Upper lobe of left lung (tissue), 6 donors: ENCODE data around the gene ATN1. TPM values are rescaled to one million over a fixed set of nuclear protein-coding genes. Genes with fewer than 3 reads are reported as not detected.

Experiments
- ATAC-seq, 2 donors: fragments of 200-7000 bp; cut with Tn5 transposase; one replicate each; pipeline ENCODE4 v1.9.1; 2022; ENCODE audit warnings: mild to moderate bottlenecking in 2 of 2, moderate library complexity in 2 of 2; ENCODE audit not compliant: low FRiP score in 2 of 2
- DNase-seq, 2 donors: peaks; one replicate each; pipeline ENCODE4 v3.0.0-alpha.2; 2019 to 2020
- H3K27ac ChIP-seq, 4 donors: fragments of 200-600 bp; sonication (generic); one replicate each; pipeline ENCODE4 v1.5.1; 2016 to 2019
- H3K27me3 ChIP-seq, 4 donors: fragments of 200-600 bp; sonication (generic); one replicate each; pipeline ENCODE4 v1.5.1; 2017 to 2019
- H3K36me3 ChIP-seq, 4 donors: fragments of 200-600 bp; sonication (generic); one replicate each; pipeline ENCODE4 v1.5.1; 2016 to 2019
- H3K4me1 ChIP-seq, 4 donors: fragments of 200-600 bp; sonication (generic); one replicate each; pipeline ENCODE4 v1.5.1; 2018 to 2019
- H3K4me3 ChIP-seq, 4 donors: fragments of 200-600 bp; sonication (generic); one replicate each; pipeline ENCODE4 v1.5.1; 2017 to 2019; ENCODE audit warnings: mild to moderate bottlenecking in 2 of 4, moderate library complexity in 1 of 4
- H3K9me3 ChIP-seq, 4 donors: fragments of 200-600 bp; sonication (generic); one replicate each; pipeline ENCODE4 v1.5.1; 2018 to 2019
- CTCF ChIP-seq, 6 experiments: fragments of 450-650 bp in 4 of 6; fragments of 200-600 bp in 2 of 6; sonication (generic) in 2 of 6; IDR thresholded peaks; one replicate each; pipeline ENCODE4 v1.5.1; 2016 to 2019; ENCODE audit warnings: antibody characterized with exemption in 6 of 6
- EP300 ChIP-seq, 4 donors: sonication (generic); formaldehyde crosslinking; IDR thresholded peaks; one replicate each; pipeline ENCODE4 v1.5.1; 2017; ENCODE audit warnings: antibody characterized with exemption in 4 of 4, control low read depth in 2 of 4
- POLR2A ChIP-seq, 4 donors: fragments of 450-650 bp; IDR thresholded peaks; one replicate each; pipeline ENCODE4 v1.5.1; 2016 to 2017; ENCODE audit warnings: antibody characterized with exemption in 4 of 4, mild to moderate bottlenecking in 2 of 4
- POLR2AphosphoS5 ChIP-seq, 2 donors: sonication (generic); formaldehyde crosslinking; IDR thresholded peaks; one replicate each; pipeline ENCODE4 v1.5.1; 2017; ENCODE audit warnings: antibody characterized with exemption in 2 of 2
- WGBS, 2 donors: methylation state at CpG; one replicate each; pipeline ENCODE4 v1.1.5; 2017 to 2018; 5-methylcytosine and 5-hydroxymethylcytosine counted together
- small RNA-seq, 4 donors: library from RNA; depleted of rRNA; stranded (forward); fragments of <200 nt; gene quantifications; one replicate each; pipeline ENCODE3, GENCODE V24; 2016
- total RNA-seq, 6 donors: library from RNA; depleted of rRNA in 4 of 6; stranded (reverse); fragments of >200 nt in 4 of 6; gene quantifications; one replicate each; pipeline versions ENCODE4 v1.1.0 to v1.2.1, GENCODE V29; 2016 to 2021
- donor health status: DM: no; HTN: no; CAD: no; lungs with moderate emphysema.
- donor health status: DM: no; HTN: yes; CAD: no; lungs with severe emphysema.

The ATN1 gene
- total RNA-seq, 6 donors from 2014 or later = 74.7 to 321 (median 133) TPM

- WGBS, 2 donors = 93 to 100% methylated on average over 4 of the region's 4 CpGs
- ATAC-seq = no peak
These were observed 52.3 kb downstream of the ATN1 start for GRCh38 chr12:6980075-6980474.

GRCh38 chr12:6980740-6981139 is 53.0 kb downstream of the ATN1 start:
- Histone ChIP-seq H3K9me3 (no peaks in the 10 kb centered on the region), H3K27ac (peak overlapping the region; percentile 50 to 69 (median 64)), H3K4me3 (no peak overlapping the region), H3K36me3 (peaks cover 53 to 82% (median 59%) of the 10 kb centered on the region in 4 donors), H3K4me1 (peaks cover 0 to 41% (median 28%) of the 10 kb centered on the region in 4 donors), H3K27me3 (no peaks in the 10 kb centered on the region)
- peak in 1 of 2 donors; percentile 50 for ATAC-seq
- DNase-seq = peak in 1 of 2 donors; percentile 74
- TF ChIP-seq POLR2AphosphoS5 (IDR thresholded peaks at IDR 0.05) (peak in 1 of 2 donors; percentile 8), POLR2A (IDR thresholded peaks at IDR 0.05) (no peak)

More at GRCh38 chr12:6980075-6980474, 52.3 kb downstream of the ATN1 start:
- Histone ChIP-seq H3K9me3 (no peaks in the 10 kb centered on the region), H3K4me3 (no peak overlapping the region), H3K27ac (peak overlapping the region; percentile 50 to 69 (median 64)), H3K4me1 (peaks cover 0 to 41% (median 28%) of the 10 kb centered on the region in 4 donors), H3K36me3 (peaks cover 60 to 89% (median 65%) of the 10 kb centered on the region in 4 donors), H3K27me3 (no peaks in the 10 kb centered on the region)
- DNase-seq = no peak
- TF ChIP-seq POLR2A (IDR thresholded peaks at IDR 0.05) (no peak), EP300 (IDR thresholded peaks at IDR 0.05) (no peak), CTCF (IDR thresholded peaks at IDR 0.05) (no peak), POLR2AphosphoS5 (IDR thresholded peaks at IDR 0.05) (no peak)

- no peak for TF ChIP-seq EP300 (IDR thresholded peaks at IDR 0.05)
- no peak for TF ChIP-seq CTCF (IDR thresholded peaks at IDR 0.05)
- no peak for TF ChIP-seq POLR2AphosphoS5 (IDR thresholded peaks at IDR 0.05)
- TF ChIP-seq POLR2A (IDR thresholded peaks at IDR 0.05) = no peak
- ATAC-seq (no peak), DNase-seq (no peak)
- H3K4me1 ChIP-seq = peaks cover 0 to 41% (median 28%) of the 10 kb centered on the region in 4 donors
- H3K9me3 ChIP-seq = no peaks in the 10 kb centered on the region
- H3K27me3 ChIP-seq = no peaks in the 10 kb centered on the region
- peak overlapping the region in 3 of 4 donors; percentile 20 to 46 (median 35) for H3K27ac ChIP-seq
- H3K36me3 ChIP-seq = peaks cover 47 to 80% (median 52%) of the 10 kb centered on the region in 4 donors
- WGBS, 2 donors = 84 to 92% methylated on average over 10 of the region's 10 CpGs
- H3K4me3 ChIP-seq = no peak overlapping the region
These were observed 53.6 kb downstream of the ATN1 start for GRCh38 chr12:6981152-6982052.

- Histone ChIP-seq H3K27ac (peak overlapping the region in 1 of 4 donors; percentile 35), H3K9me3 (no peaks in the 10 kb centered on the region), H3K4me1 (peaks cover 0 to 46% (median 28%) of the 10 kb centered on the region in 4 donors), H3K36me3 (peaks cover 35 to 70% (median 41%) of the 10 kb centered on the region in 4 donors), H3K4me3 (no peak overlapping the region), H3K27me3 (no peaks in the 10 kb centered on the region)
- DNase-seq (no peak), ATAC-seq (no peak)
- TF ChIP-seq POLR2AphosphoS5 (IDR thresholded peaks at IDR 0.05) (no peak), EP300 (IDR thresholded peaks at IDR 0.05) (no peak), CTCF (IDR thresholded peaks at IDR 0.05) (no peak), POLR2A (IDR thresholded peaks at IDR 0.05) (no peak)
- WGBS, 2 donors = 90 to 91% methylated on average over 7 of the region's 7 CpGs
These were observed 54.8 kb downstream of the ATN1 start for GRCh38 chr12:6982532-6982931.

GRCh38 chr12:6987956-6988553 is 60.3 kb downstream of the ATN1 start:
- no peak overlapping the region for H3K4me3 ChIP-seq
- H3K27me3 ChIP-seq = no peaks in the 10 kb centered on the region
- peak in 1 of 4 donors; percentile 31 for TF ChIP-seq EP300 (IDR thresholded peaks at IDR 0.05)
- no peak for TF ChIP-seq POLR2A (IDR thresholded peaks at IDR 0.05)
- peak in 1 of 2 donors; percentile 25 for TF ChIP-seq POLR2AphosphoS5 (IDR thresholded peaks at IDR 0.05)
- no peaks in the 10 kb centered on the region for H3K9me3 ChIP-seq
- H3K4me1 ChIP-seq = peaks cover 0 to 21% (median 7%) of the 10 kb centered on the region in 4 donors
- peak; percentile 72 to 95 for ATAC-seq
- 72 to 78% methylated on average over 11 of the region's 11 CpGs for WGBS, 2 donors
- peak; percentile 69 to 89 for DNase-seq
- H3K36me3 ChIP-seq = peaks cover 2 to 38% (median 6%) of the 10 kb centered on the region in 4 donors
- H3K27ac ChIP-seq = peak overlapping the region; percentile 70 to 88 (median 80)

Small RNAs within 50 kb of the gene (small RNA-seq; reads per million reads assigned to genes)
- gene MIR141 (357 to 1,333 (median 535) reads per million in 4 donors), gene MIR200C (62.7 to 298 (median 95.4) reads per million in 4 donors), gene RNU7-1 (0 reads per million in 4 donors), gene SCARNA12 (0 to 1.0 (median 0.50) reads per million in 4 donors)

Other genes starting within 250 kb of the ATN1 start
- gene ZNF384, start 238.6 kb upstream of the ATN1 start, total RNA-seq = 10 to 100 TPM; 33.4 to 52.8 (median 43.0) TPM
- under 1 TPM in 3 of 6 donors, not detected in 3; 0.13 to 0.83 (median 0.39) TPM for gene PIANP, start 227.1 kb upstream of the ATN1 start, total RNA-seq
- gene COPS7A, start 203.9 kb upstream of the ATN1 start, total RNA-seq = 10 to 100 TPM; 36.9 to 70.2 (median 63.0) TPM
- 100 to 1,000 TPM; 136 to 221 (median 144) TPM for gene MLF2, start 174.8 kb upstream of the ATN1 start, total RNA-seq
- gene PTMS, start 161.6 kb upstream of the ATN1 start, total RNA-seq = 100 to 1,000 TPM; 142 to 463 (median 224) TPM
- 1 to 10 TPM in 4 of 6 donors, under 1 TPM in 2; 0.46 to 2.6 (median 1.5) TPM for gene LAG3, start 155.4 kb upstream of the ATN1 start, total RNA-seq
- 10 to 100 TPM; 10.5 to 86.6 (median 35.6) TPM for gene CD4, start 138.4 kb upstream of the ATN1 start, total RNA-seq
- gene GPR162, start 106.1 kb upstream of the ATN1 start, total RNA-seq = 10 to 100 TPM in 5 of 6 donors, 1 to 10 TPM in 1; 8.1 to 47.1 (median 16.5) TPM
- 10 to 100 TPM in 2 of 6 donors, 1 to 10 TPM in 4; 2.7 to 15.7 (median 7.0) TPM for gene P3H3, start 99.6 kb upstream of the ATN1 start, total RNA-seq
- gene GNB3, start 87.0 kb upstream of the ATN1 start, total RNA-seq = 1 to 10 TPM in 2 of 6 donors, under 1 TPM in 3, not detected in 1; 0.44 to 1.4 (median 0.86) TPM
- 10 to 100 TPM in 1 of 6 donors, 1 to 10 TPM in 3, under 1 TPM in 1, not detected in 1; 0.39 to 10.3 (median 2.8) TPM for gene CDCA3, start 76.7 kb upstream of the ATN1 start, total RNA-seq
- gene USP5, start 75.8 kb upstream of the ATN1 start, total RNA-seq = 10 to 100 TPM; 22.6 to 77.0 (median 35.6) TPM
- gene TPI1, start 60.4 kb upstream of the ATN1 start, total RNA-seq = 100 to 1,000 TPM; 137 to 407 (median 309) TPM
- gene SPSB2, start 54.7 kb upstream of the ATN1 start, total RNA-seq = 10 to 100 TPM; 27.7 to 63.3 (median 35.0) TPM
- gene LRRC23, start 23.1 kb upstream of the ATN1 start, total RNA-seq = 10 to 100 TPM; 12.0 to 83.2 (median 29.1) TPM
- gene ENO2, start 13.4 kb upstream of the ATN1 start, total RNA-seq = 10 to 100 TPM; 33.4 to 44.0 (median 40.7) TPM
- gene RNU7-1, start 15.9 kb downstream of the ATN1 start, total RNA-seq = not detected
- 100 to 1,000 TPM in 5 of 6 donors, 10 to 100 TPM in 1; 83.8 to 291 (median 179) TPM for gene C12orf57, start 16.1 kb downstream of the ATN1 start, total RNA-seq
- 100 to 1,000 TPM in 4 of 6 donors, 10 to 100 TPM in 2; 56.3 to 215 (median 114) TPM for gene PTPN6, start 23.4 kb downstream of the ATN1 start, total RNA-seq
- 100 to 1,000 TPM; 101 to 196 (median 140) TPM for gene PHB2, start 42.7 kb downstream of the ATN1 start, total RNA-seq
- 10 to 100 TPM; 30.4 to 47.4 (median 38.3) TPM for gene EMG1, start 43.0 kb downstream of the ATN1 start, total RNA-seq
- gene LPCAT3, start 90.5 kb downstream of the ATN1 start, total RNA-seq = 100 to 1,000 TPM in 1 of 6 donors, 10 to 100 TPM in 5; 56.3 to 110 (median 84.1) TPM
- 100 to 1,000 TPM; 146 to 338 (median 208) TPM for gene C1S, start 132.8 kb downstream of the ATN1 start, total RNA-seq
- gene C1R, start 164.5 kb downstream of the ATN1 start, total RNA-seq = 100 to 1,000 TPM; 116 to 410 (median 210) TPM
- gene C1RL, start 181.3 kb downstream of the ATN1 start, total RNA-seq = 100 to 1,000 TPM in 1 of 6 donors, 10 to 100 TPM in 5; 55.9 to 224 (median 82.7) TPM
- 1 to 10 TPM in 2 of 6 donors, not detected in 4; 1.8 to 6.9 TPM for gene RBP5, start 200.9 kb downstream of the ATN1 start, total RNA-seq
- 100 to 1,000 TPM in 1 of 6 donors, 10 to 100 TPM in 5; 14.4 to 111 (median 39.0) TPM for gene CLSTN3, start 202.4 kb downstream of the ATN1 start, total RNA-seq